ENCODE results near the gene ZSCAN32. TPM values are rescaled to one million over a fixed set of nuclear protein-coding genes. Genes with fewer than 3 reads are reported as not detected.

The ZSCAN32 gene
- polyA plus RNA-seq, 1 of the 3 experiments (the other 2 are of a cell fraction), result 10.8 TPM

GRCh38 chr16:3434373-3434772 lies 33.6 kb upstream of the ZSCAN32 start:
- TF ChIP-seq CTCF (IDR thresholded peaks at IDR 0.05), result no peak
- no peak for TF ChIP-seq MXI1 (IDR thresholded peaks at IDR 0.05; ENCODE audit: low read depth, low read length)
- no peak for TF ChIP-seq SMC3 (IDR thresholded peaks at IDR 0.05; ENCODE audit: low read depth, low read length)
- no peak for TF ChIP-seq EZH2phosphoT487 (IDR thresholded peaks at IDR 0.05; ENCODE audit: borderline replicate concordance, low read depth)
- TF ChIP-seq JUND (IDR thresholded peaks at IDR 0.05), result no peak
- H3K36me3 ChIP-seq (replicated peaks in 1 of 2; ENCODE audit: control insufficient read depth in 1 of 2, insufficient read depth in 2 of 2, low read length in 1 of 2), result peaks cover 18 to 21% of the 10 kb centered on the region in 2 experiments

GRCh38 chr16:3431779-3432219 lies 31.0 kb upstream of the ZSCAN32 start:
- Histone ChIP-seq H3K36me3 (replicated peaks in 1 of 2; ENCODE audit: control insufficient read depth in 1 of 2, insufficient read depth in 2 of 2, low read length in 1 of 2) (peaks cover 5 to 12% of the 10 kb centered on the region in 2 experiments), H3K27me3 (ENCODE audit: insufficient read depth) (no peaks in the 10 kb centered on the region), H3K4me3 (ENCODE audit: low read depth in 2 of 2, low read length in 1 of 2) (peak overlapping the region in 1 of 2 experiments; percentile 28; a peak in 2 of 4 replicates), H3K9ac (no peak overlapping the region), H3K4me2 (no peak overlapping the region), H3K4me1 (ENCODE audit: control insufficient read depth in 1 of 2, insufficient read depth in 2 of 2, low read depth in 1 of 2, low read length in 1 of 2) (no peaks in the 10 kb centered on the region; a peak in 1 of 4 replicates), H3K27ac (ENCODE audit: low read depth in 2 of 2, low read length in 1 of 2) (no peak overlapping the region), H2AFZ (ENCODE audit: low read depth) (peak overlapping the region; percentile 83; the same call in 1 of the 2 replicates), H3K79me2 (ENCODE audit: insufficient read depth) (0 out of 2 replicates have a peak, but pooled peaks cover 9% of the 10 kb centered on the region), H3K9me3 (no peaks in the 10 kb centered on the region), H3K9me2 (no peaks in the 10 kb centered on the region), H4K20me1 (ENCODE audit: insufficient read depth) (no peaks in the 10 kb centered on the region), H3F3A (replicated peaks; ENCODE audit: insufficient read depth) (no peaks in the 10 kb centered on the region)
- ChIA-PET POLR2A (no interaction called here), CTCF (interaction anchor here (0.9 kb wide), 1 partner anchor 165 kb away, joined by 4 read pairs; no protein-coding TSS in a partner anchor)
- TF ChIP-seq USF1 (IDR thresholded peaks at IDR 0.05; ENCODE audit: borderline replicate concordance, low read depth), result no peak
- no peak for TF ChIP-seq RFX5 (IDR thresholded peaks at IDR 0.05; ENCODE audit: low read length)
- TF ChIP-seq SIN3A (IDR thresholded peaks at IDR 0.05; ENCODE audit: borderline replicate concordance, low read depth, low read length), result no peak
- 0 out of 2 replicates have a peak, but pooled peaks have one; percentile 39 for TF ChIP-seq MAX (IDR thresholded peaks at IDR 0.05; ENCODE audit: low read depth)
- 0 out of 2 replicates have a peak, but pooled peaks have one; percentile 14 for TF ChIP-seq FOXJ3 (CRISPR knock-in tag; IDR thresholded peaks at IDR 0.05)
- TF ChIP-seq GABPA (IDR thresholded peaks at IDR 0.05; ENCODE audit: low read depth), result peak; percentile 81
- 0 out of 2 replicates have a peak, but pooled peaks have one; percentile 9 for TF ChIP-seq TAF1 (IDR thresholded peaks at IDR 0.05; ENCODE audit: borderline replicate concordance, low read depth, low read length)
- WGBS (ENCODE audit: low lambda C conversion rate), result 57% methylated on average over 13 of the region's 26 CpGs
- peak; percentile 51 for DNase-seq

More at GRCh38 chr16:3434373-3434772, 33.6 kb upstream of the ZSCAN32 start:
- Histone ChIP-seq H3K27ac (ENCODE audit: low read depth in 2 of 2, low read length in 1 of 2) (no peak overlapping the region), H3K4me2 (no peak overlapping the region), H3K4me3 (ENCODE audit: low read depth in 2 of 2, low read length in 1 of 2) (no peak overlapping the region), H3K27me3 (ENCODE audit: insufficient read depth) (no peaks in the 10 kb centered on the region), H3K9me2 (no peaks in the 10 kb centered on the region), H3K4me1 (ENCODE audit: control insufficient read depth in 1 of 2, insufficient read depth in 2 of 2, low read depth in 1 of 2, low read length in 1 of 2) (no peaks in the 10 kb centered on the region; a peak in 1 of 4 replicates), H3K79me2 (ENCODE audit: insufficient read depth) (peaks cover 25% of the 10 kb centered on the region; the same call in 1 of the 2 replicates), H3F3A (replicated peaks; ENCODE audit: insufficient read depth) (no peaks in the 10 kb centered on the region), H3K9me3 (no peaks in the 10 kb centered on the region), H2AFZ (ENCODE audit: low read depth) (no peak overlapping the region), H4K20me1 (ENCODE audit: insufficient read depth) (no peaks in the 10 kb centered on the region), H3K9ac (no peak overlapping the region)
- ChIA-PET CTCF (no interaction called here), POLR2A (no interaction called here)
- no peak for DNase-seq

All from SK-N-SH (cell line).